CD4-positive, alpha-beta T cell (primary cell): Measurements from ENCODE around the gene TUBA3C. TPM values are rescaled to one million over a fixed set of nuclear protein-coding genes. Genes with fewer than 3 reads are reported as not detected.

Experiments used
- ATAC-seq: fragments of 200-7000 bp; cut with Tn5 transposase; one replicate; pipeline ENCODE4 v1.10.0; 2022; ENCODE audit warnings: mild to moderate bottlenecking; ENCODE audit not compliant: poor library complexity
- CTCF ChIA-PET: fragments of 350-600 bp; sonication (Branson Sonifier 250); formaldehyde crosslinking; loops from one replicate; lab custom pipeline; 2021; ENCODE audit warnings: antibody characterized with exemption, inconsistent platforms; lab: Charles Lee
- POLR2A ChIA-PET: fragments of 350-600 bp; sonication (Branson Sonifier 250); formaldehyde crosslinking; loops from one replicate; lab custom pipeline; 2021; ENCODE audit warnings: antibody characterized with exemption, inconsistent platforms; lab: Charles Lee
- DNase-seq, 14 experiments: peaks; one replicate each; pipeline ENCODE4 v3.0.0-alpha.2; 2013 to 2020; ENCODE audit warnings: mixed read lengths in 2 of 14
- H3K27ac ChIP-seq, 2 donors: one replicate each; pipeline versions ENCODE4 v1.5.1 to v1.7.0; 2013; ENCODE audit warnings: low read length in 2 of 2, low read depth in 1 of 2, mild to moderate bottlenecking in 1 of 2
- H3K27me3 ChIP-seq, 2 experiments: 1 replicate in 1 of 2; 2 replicates in 1 of 2; pipeline versions ENCODE4 v1.6.1 to v1.7.0; 2013; ENCODE audit warnings: low read length in 2 of 2, control low read depth in 1 of 2, mild to moderate bottlenecking in 1 of 2, moderate library complexity in 1 of 2; ENCODE audit not compliant: insufficient read depth in 2 of 2, control insufficient read depth in 1 of 2
- H3K36me3 ChIP-seq: one replicate; pipeline ENCODE4 v1.6.1; 2013; ENCODE audit warnings: low read length, control low read depth; ENCODE audit not compliant: insufficient read depth
- H3K4me1 ChIP-seq: one replicate; pipeline ENCODE4 v1.6.1; 2013; ENCODE audit warnings: low read length, control low read depth; ENCODE audit not compliant: insufficient read depth
- H3K4me3 ChIP-seq: one replicate; pipeline ENCODE4 v1.5.1; 2013; ENCODE audit warnings: mild to moderate bottlenecking, low read length, moderate library complexity
- H3K9me3 ChIP-seq, 2 experiments: 1 replicate in 1 of 2; 2 replicates in 1 of 2; pipeline versions ENCODE4 v1.6.1 to v1.7.0; 2013; ENCODE audit warnings: low read length in 2 of 2, mild to moderate bottlenecking in 2 of 2, control low read depth in 1 of 2, moderate library complexity in 1 of 2; ENCODE audit not compliant: control insufficient read depth in 1 of 2, insufficient read depth in 1 of 2
- H3K27ac Mint-ChIP-seq: one replicate; pipeline ENCODE4 v1.8.0; 2020; ENCODE audit warnings: mixed read lengths
- H3K27me3 Mint-ChIP-seq: one replicate; pipeline ENCODE4 v1.8.0; 2021; ENCODE audit warnings: mixed read lengths
- H3K36me3 Mint-ChIP-seq: one replicate; pipeline ENCODE4 v1.8.0; 2021; ENCODE audit warnings: low read depth, mixed read lengths
- H3K4me1 Mint-ChIP-seq: one replicate; pipeline ENCODE4 v1.8.0; 2021; ENCODE audit warnings: low read depth, mixed read lengths
- H3K4me3 Mint-ChIP-seq: one replicate; pipeline ENCODE4 v1.8.0; 2020; ENCODE audit warnings: mild to moderate bottlenecking, mixed read lengths
- H3K9me3 Mint-ChIP-seq: one replicate; pipeline ENCODE4 v1.8.0; 2020; ENCODE audit warnings: mixed read lengths
- intact Hi-C, 2 experiments: fragments of 100-400 bp; cut with DNase I in 1 of 2; cut with micrococcal nuclease in 1 of 2; formaldehyde crosslinking; loops; one replicate each; pipeline versions ENCODE4 v1.15.1 to v1.9.0; 2023 to 2025; cut with DNase I, micrococcal nuclease
- total RNA-seq, 174 experiments: library from RNA in 2 of 174; stranded (reverse) in 2 of 174; gene quantifications; one replicate each; pipeline ENCODE4 v1.2.3 and lab custom pipeline; 2021 to 2026
- TF ChIP-seq, protein P1 (sequence below): fragments of 200-600 bp; IDR thresholded peaks from one replicate; pipeline ENCODE4 v1.8.0; 2022; ENCODE audit warnings: antibody characterized with exemption, mild to moderate bottlenecking

TUBA3C gene
- total RNA-seq, 2 experiments from 2014 or later, result not detected

DNA sequence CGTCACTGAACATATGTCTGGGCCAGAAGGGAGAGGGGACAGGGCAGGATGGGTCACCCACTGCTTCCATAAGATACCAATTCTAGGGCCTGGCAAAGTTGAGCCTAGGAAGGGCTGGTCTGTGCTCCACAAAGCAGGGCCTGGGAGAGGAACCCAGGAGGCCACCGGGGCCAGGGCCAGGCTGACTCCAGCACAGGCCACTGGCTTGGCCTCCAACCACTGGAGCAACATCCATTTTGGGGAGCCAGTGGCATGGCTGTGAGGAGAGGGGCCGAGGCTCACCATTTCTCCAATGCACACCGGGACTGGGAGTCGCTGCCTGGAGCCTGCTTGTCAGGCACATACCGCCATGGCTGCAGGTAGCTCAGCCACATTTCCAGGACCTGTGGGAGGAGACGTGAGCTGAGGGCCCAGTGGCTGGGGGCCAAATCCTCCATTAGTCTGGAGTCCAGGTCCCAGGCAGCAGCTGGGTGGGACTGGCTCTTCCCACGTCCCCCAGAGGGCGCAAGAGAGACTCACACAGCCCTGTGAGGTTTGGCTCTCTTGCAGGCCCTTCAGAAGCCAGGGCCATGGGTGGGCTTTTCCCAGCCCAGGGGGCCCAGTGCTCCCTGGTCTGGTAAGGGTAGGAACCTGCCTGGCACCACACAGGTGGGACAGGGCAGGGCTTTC lies 27.7 kb downstream of the TUBA3C start:
- no peak overlapping the region for H3K27ac Mint-ChIP-seq
- TF ChIP-seq, protein P1, sequence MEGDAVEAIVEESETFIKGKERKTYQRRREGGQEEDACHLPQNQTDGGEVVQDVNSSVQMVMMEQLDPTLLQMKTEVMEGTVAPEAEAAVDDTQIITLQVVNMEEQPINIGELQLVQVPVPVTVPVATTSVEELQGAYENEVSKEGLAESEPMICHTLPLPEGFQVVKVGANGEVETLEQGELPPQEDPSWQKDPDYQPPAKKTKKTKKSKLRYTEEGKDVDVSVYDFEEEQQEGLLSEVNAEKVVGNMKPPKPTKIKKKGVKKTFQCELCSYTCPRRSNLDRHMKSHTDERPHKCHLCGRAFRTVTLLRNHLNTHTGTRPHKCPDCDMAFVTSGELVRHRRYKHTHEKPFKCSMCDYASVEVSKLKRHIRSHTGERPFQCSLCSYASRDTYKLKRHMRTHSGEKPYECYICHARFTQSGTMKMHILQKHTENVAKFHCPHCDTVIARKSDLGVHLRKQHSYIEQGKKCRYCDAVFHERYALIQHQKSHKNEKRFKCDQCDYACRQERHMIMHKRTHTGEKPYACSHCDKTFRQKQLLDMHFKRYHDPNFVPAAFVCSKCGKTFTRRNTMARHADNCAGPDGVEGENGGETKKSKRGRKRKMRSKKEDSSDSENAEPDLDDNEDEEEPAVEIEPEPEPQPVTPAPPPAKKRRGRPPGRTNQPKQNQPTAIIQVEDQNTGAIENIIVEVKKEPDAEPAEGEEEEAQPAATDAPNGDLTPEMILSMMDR, result no peak
- H3K27me3 Mint-ChIP-seq, result no peaks in the 10 kb centered on the region
- peaks cover 0 to 70% of the 10 kb centered on the region in 2 experiments for H3K9me3 ChIP-seq
- H3K36me3 Mint-ChIP-seq, result no peaks in the 10 kb centered on the region
- ChIA-PET POLR2A (no interaction called here), CTCF (no interaction called here)
- intact Hi-C loops, result no loop called here
- H3K36me3 ChIP-seq, result no peaks in the 10 kb centered on the region
- no peak for ATAC-seq
- no peaks in the 10 kb centered on the region for H3K27me3 ChIP-seq
- peaks cover 2% of the 10 kb centered on the region for H3K9me3 Mint-ChIP-seq
- H3K4me1 Mint-ChIP-seq, result no peaks in the 10 kb centered on the region
- H3K4me3 ChIP-seq, result no peak overlapping the region
- no peaks in the 10 kb centered on the region for H3K4me1 ChIP-seq
- peak in 2 of 14 experiments; percentile 11 to 17 for DNase-seq
- no peak overlapping the region for H3K27ac ChIP-seq
- no peak overlapping the region for H3K4me3 Mint-ChIP-seq

DNA sequence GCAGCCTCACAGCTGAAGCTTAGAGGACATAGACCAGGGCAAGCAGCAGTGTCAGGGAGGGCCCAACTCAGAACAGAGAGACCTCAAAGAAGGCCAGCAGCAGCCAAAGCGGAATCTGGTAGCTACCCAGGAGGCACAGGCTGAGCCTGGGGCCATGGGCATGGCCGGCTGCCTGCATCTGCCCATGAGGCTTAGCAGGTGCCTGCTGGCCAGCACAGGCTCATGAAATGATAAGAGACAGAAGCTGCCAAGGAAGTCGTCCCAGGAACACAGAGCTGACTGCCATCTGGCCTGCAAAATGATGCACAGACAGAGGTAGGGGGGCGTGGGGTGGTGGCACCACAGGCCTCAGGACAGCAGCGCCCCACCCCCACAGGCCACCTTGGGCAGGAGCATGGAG lies 29.2 kb downstream of the TUBA3C start:
- POLR2A ChIA-PET, result no interaction called here
- H3K9me3 Mint-ChIP-seq, result peaks cover 6% of the 10 kb centered on the region
- H3K4me1 Mint-ChIP-seq, result no peaks in the 10 kb centered on the region

DNA sequence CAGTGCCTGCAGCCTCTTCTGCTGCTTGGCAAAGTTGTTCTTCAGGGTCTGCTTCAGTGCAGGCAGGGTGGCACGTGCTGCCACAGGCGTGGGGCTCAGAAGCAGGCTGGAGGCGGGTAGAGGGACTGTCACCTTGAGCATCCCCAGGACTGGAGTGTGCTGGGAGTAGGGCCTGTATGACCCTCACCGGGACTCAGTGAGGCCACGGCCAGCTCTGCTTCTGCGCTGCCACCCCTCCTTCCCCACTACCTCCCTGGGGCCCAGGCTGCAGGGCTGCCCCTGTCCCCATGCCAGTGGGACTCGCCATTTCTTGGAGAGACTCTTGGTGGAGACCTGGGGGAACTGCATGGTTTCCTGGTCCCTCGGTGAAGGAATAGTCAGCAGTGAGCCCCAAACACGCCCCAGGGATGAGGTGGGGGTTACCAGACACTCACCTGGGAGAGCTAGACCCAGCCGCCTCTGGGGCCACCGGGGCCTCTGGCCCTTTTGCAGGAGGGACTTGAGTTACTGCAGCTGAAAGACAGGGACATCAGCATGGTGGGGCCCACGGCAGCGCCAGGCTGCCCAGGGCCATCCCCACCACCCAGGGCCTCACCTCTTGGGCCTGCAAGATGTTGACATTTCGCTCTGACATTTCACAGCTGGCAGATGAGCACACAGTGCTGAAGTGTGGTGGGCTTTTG lies 29.9 kb downstream of the TUBA3C start:
- H3K27me3 Mint-ChIP-seq, result no peaks in the 10 kb centered on the region
- H3K4me3 Mint-ChIP-seq, result no peak overlapping the region
- Histone ChIP-seq H3K36me3 (no peaks in the 10 kb centered on the region), H3K9me3 (peaks cover 0 to 63% of the 10 kb centered on the region in 2 experiments), H3K4me3 (no peak overlapping the region), H3K27ac (no peak overlapping the region), H3K4me1 (no peaks in the 10 kb centered on the region), H3K27me3 (no peaks in the 10 kb centered on the region)
- ChIA-PET CTCF (no interaction called here), POLR2A (no interaction called here)
- H3K36me3 Mint-ChIP-seq, result no peaks in the 10 kb centered on the region
- no peak overlapping the region for H3K27ac Mint-ChIP-seq
- no peak for ATAC-seq
- intact Hi-C loops, result no loop called here
- no peaks in the 10 kb centered on the region for H3K4me1 Mint-ChIP-seq
- peaks cover 6% of the 10 kb centered on the region for H3K9me3 Mint-ChIP-seq
- no peak for DNase-seq
- TF ChIP-seq, protein P1, result no peak

More for the DNA sequence above, 29.2 kb downstream of the TUBA3C start:
- intact Hi-C loops, result no loop called here
- TF ChIP-seq, protein P1, result no peak
- Histone ChIP-seq H3K36me3 (no peaks in the 10 kb centered on the region), H3K4me1 (no peaks in the 10 kb centered on the region), H3K9me3 (peaks cover 0 to 63% of the 10 kb centered on the region in 2 experiments), H3K27ac (no peak overlapping the region), H3K4me3 (no peak overlapping the region), H3K27me3 (no peaks in the 10 kb centered on the region)
- CTCF ChIA-PET, result no interaction called here
- Mint-ChIP-seq H3K27ac (no peak overlapping the region), H3K36me3 (no peaks in the 10 kb centered on the region), H3K4me3 (no peak overlapping the region), H3K27me3 (no peaks in the 10 kb centered on the region)
- ATAC-seq, result no peak
- no peak for DNase-seq
